Activated naive CD4-positive, alpha-beta T cell (primary cell): ENCODE measurements around the gene ITGA4.

Experiments used
- DNase-seq, 4 experiments: peaks; one replicate each; lab custom pipeline; 2025; lab: John Stamatoyannopoulos, UW

Gene ITGA4

GRCh38 chr2:181458871-181459270, 1.7 kb downstream of the ITGA4 start:
- DNase-seq: no peak

GRCh38 chr2:181459621-181460021, 2.4 kb downstream of the ITGA4 start:
- no peak for DNase-seq

GRCh38 chr2:181461056-181461997, 4.1 kb downstream of the ITGA4 start:
- no peak for DNase-seq

- DNase-seq: no peak
Observed at GRCh38 chr2:181462033-181462432, 4.8 kb downstream of the ITGA4 start.

- no peak for DNase-seq
Observed at GRCh38 chr2:181463588-181463987, 6.4 kb downstream of the ITGA4 start.

GRCh38 chr2:181464966-181465365, 7.8 kb downstream of the ITGA4 start:
- no peak for DNase-seq

- no peak for DNase-seq
Observed at GRCh38 chr2:181465676-181466375, 8.6 kb downstream of the ITGA4 start.

- peak; percentile 37 to 71 (median 52) for DNase-seq
Observed at GRCh38 chr2:181466661-181467576, 9.7 kb downstream of the ITGA4 start.

GRCh38 chr2:181467966-181468707, 11.0 kb downstream of the ITGA4 start:
- no peak for DNase-seq

- no peak for DNase-seq
Observed at GRCh38 chr2:181468811-181469210, 11.6 kb downstream of the ITGA4 start.

GRCh38 chr2:181471226-181471625, 14.0 kb downstream of the ITGA4 start:
- no peak for DNase-seq

GRCh38 chr2:181471783-181472182, 14.6 kb downstream of the ITGA4 start:
- no peak for DNase-seq

- DNase-seq: no peak
Observed at GRCh38 chr2:181472990-181473389, 15.8 kb downstream of the ITGA4 start.

- no peak for DNase-seq
Observed at GRCh38 chr2:181474222-181474881, 17.2 kb downstream of the ITGA4 start.

- DNase-seq: no peak
Observed at GRCh38 chr2:181483211-181483610, 26.0 kb downstream of the ITGA4 start.

GRCh38 chr2:181483876-181484275, 26.7 kb downstream of the ITGA4 start:
- DNase-seq: no peak

- DNase-seq: no peak
Observed at GRCh38 chr2:181484851-181485637, 27.9 kb downstream of the ITGA4 start.

GRCh38 chr2:181485638-181485946, 28.4 kb downstream of the ITGA4 start:
- DNase-seq: no peak

- DNase-seq: no peak
Observed at GRCh38 chr2:181499231-181499630, 42.0 kb downstream of the ITGA4 start.

- no peak for DNase-seq
Observed at GRCh38 chr2:181500201-181500600, 43.0 kb downstream of the ITGA4 start.
